GM12801 (cell line): ENCODE data around the gene TNFRSF21.

ENCODE experiments used
- CTCF ChIP-seq: IDR thresholded peaks from one replicate; pipeline ENCODE4 v1.5.1; 2011; ENCODE audit warnings: control low read depth; ENCODE audit not compliant: insufficient read length; ENCODE audit errors: extremely low read depth

The TNFRSF21 gene

GRCh38 chr6:47203266-47203937 lies 106.3 kb downstream of the TNFRSF21 start:
- TF ChIP-seq CTCF: no peak

GRCh38 chr6:47202644-47203205 lies 107.0 kb downstream of the TNFRSF21 start:
- no peak for TF ChIP-seq CTCF

- TF ChIP-seq CTCF: no peak
Observed at GRCh38 chr6:47200536-47201334, 109.0 kb downstream of the TNFRSF21 start.

GRCh38 chr6:47197682-47198640 lies 111.7 kb downstream of the TNFRSF21 start:
- TF ChIP-seq CTCF: no peak

GRCh38 chr6:47196113-47196512 lies 113.6 kb downstream of the TNFRSF21 start:
- TF ChIP-seq CTCF: no peak

- no peak for TF ChIP-seq CTCF
Observed at GRCh38 chr6:47195011-47195650, 114.6 kb downstream of the TNFRSF21 start.
